ENCODE measurements around the gene CHST15. TPM values are rescaled to one million over a fixed set of nuclear protein-coding genes. Genes with fewer than 3 reads are reported as not detected.

Gene CHST15
- total and polyA plus RNA-seq, 2 of the 8 experiments (the other 6 are each of a cell fraction or from before 2014, with no cell fraction given), result 8.8 to 9.1 TPM

- no peak for TF ChIP-seq CHD7 (IDR thresholded peaks at IDR 0.05; ENCODE audit: insufficient replicate concordance, low read length)
Observed at GRCh38 chr10:124116771-124117510, 23.5 kb upstream of the CHST15 start (continued).
